K562 (cell line): Measurements from ENCODE around the gene PTPRC. TPM values are rescaled to one million over a fixed set of nuclear protein-coding genes. Genes with fewer than 3 reads are reported as not detected.

Source experiments
- ATAC-seq: fragments of 200-7000 bp; cut with Tn5 transposase; 3 replicates; pipeline ENCODE4 v1.9.1; 2020; ENCODE audit warnings: moderate library complexity
- BruUV-seq: library from RNA; stranded (reverse); fragments of 400-500 nt; replicated peaks from 2 replicates; lab custom pipeline; 2021; lab: Mats Ljungman, UMichigan
- CTCF ChIA-PET: fragments of 300-600 bp; formaldehyde crosslinking; extraction: SDS; loops from one replicate; lab custom pipeline; 2021; ENCODE audit warnings: low intra/inter-chr PET ratio; lab: Yijun Ruan, JAX
- POLR2A ChIA-PET: fragments of 300-600, 350-650 bp; sonication (Branson Sonifier 250); formaldehyde crosslinking; extraction: SDS; loops from one replicate; lab custom pipeline; 2021; ENCODE audit warnings: antibody characterized with exemption, inconsistent platforms; lab: Yijun Ruan, JAX
- DNase-seq, 4 experiments: peaks; one replicate each; pipeline versions ENCODE4 v3.0.0 to v3.0.0-alpha.2; 2011 to 2018; ENCODE audit warnings: low spot score in 3 of 4, mixed read lengths in 3 of 4; ENCODE audit errors: extremely low read depth in 1 of 4
- FAIRE-seq: peaks from 2 replicates; lab custom pipeline; 2011; peaks lifted over from hg19 to GRCh38; lab: Jason Lieb, UNC
- H2AFZ ChIP-seq: 2 replicates; pipeline ENCODE4 v1.6.0; 2011; ENCODE audit warnings: low read depth, low read length, control low read depth, inconsistent platforms
- H3K27ac ChIP-seq: fragments of 200-600 bp; 3 replicates; pipeline ENCODE4 v1.8.0; 2011; ENCODE audit warnings: low read depth, mild to moderate bottlenecking, control low read depth, inconsistent platforms, low read length, moderate library complexity, mixed read lengths; ENCODE audit errors: extremely low read depth
- H3K27me3 ChIP-seq, 2 experiments: fragments of 300-600 bp in 1 of 2; 2 replicates in 1 of 2; 3 replicates in 1 of 2; pipeline versions ENCODE4 v1.6.0 to v1.8.0; 2011; ENCODE audit warnings: inconsistent platforms in 2 of 2, low read length in 2 of 2, mild to moderate bottlenecking in 1 of 2, mixed read lengths in 1 of 2, moderate library complexity in 1 of 2; ENCODE audit not compliant: control insufficient read depth in 2 of 2, insufficient read depth in 2 of 2
- H3K36me3 ChIP-seq: fragments of 300-600 bp; 3 replicates; pipeline ENCODE4 v1.8.0; 2011; ENCODE audit warnings: mild to moderate bottlenecking, low read length, inconsistent platforms; ENCODE audit not compliant: control insufficient read depth, insufficient read depth
- H3K4me1 ChIP-seq, 2 experiments: fragments of 200-600 bp in 1 of 2; replicated peaks in 1 of 2; 2 replicates in 1 of 2; 3 replicates in 1 of 2; pipeline versions ENCODE4 v1.5.1 to v1.8.0; 2011; ENCODE audit warnings: inconsistent platforms in 2 of 2, low read length in 2 of 2, mild to moderate bottlenecking in 1 of 2, mixed read lengths in 1 of 2, moderate library complexity in 1 of 2; ENCODE audit not compliant: control insufficient read depth in 2 of 2, insufficient read depth in 2 of 2
- H3K4me2 ChIP-seq: 2 replicates; pipeline ENCODE4 v1.6.1; 2011; ENCODE audit warnings: low read length, control low read depth, inconsistent platforms, mixed read lengths; ENCODE audit not compliant: insufficient read depth
- H3K4me3 ChIP-seq: fragments of 200-600 bp; sonication (generic), shearing (Covaris generic); 2 replicates; pipeline ENCODE4 v1.5.1; 2016; ENCODE audit warnings: control low read depth, inconsistent platforms
- H3K79me2 ChIP-seq: fragments of 200-600 bp; 3 replicates; pipeline ENCODE4 v1.8.0; 2011; ENCODE audit warnings: low read length, inconsistent platforms; ENCODE audit not compliant: control insufficient read depth, insufficient read depth
- H3K9ac ChIP-seq, 2 experiments: 2 replicates each; pipeline versions ENCODE4 v1.6.0 to v1.6.1; 2011; ENCODE audit warnings: low read depth in 2 of 2, low read length in 2 of 2, control low read depth in 1 of 2, inconsistent platforms in 1 of 2, mild to moderate bottlenecking in 1 of 2, mixed read lengths in 1 of 2; ENCODE audit not compliant: insufficient read depth in 1 of 2
- H3K9me1 ChIP-seq: one replicate; pipeline ENCODE4 v1.6.0; 2011; ENCODE audit warnings: inconsistent platforms, mild to moderate bottlenecking, low read length, moderate library complexity; ENCODE audit not compliant: control insufficient read depth, insufficient read depth
- H3K9me3 ChIP-seq: replicated peaks from 2 replicates; pipeline ENCODE4 v1.5.1; 2011; ENCODE audit warnings: low read depth, low read length, inconsistent platforms; ENCODE audit not compliant: control insufficient read depth, insufficient read depth
- H4K20me1 ChIP-seq: replicated peaks from 2 replicates; pipeline ENCODE4 v1.6.1; 2011; ENCODE audit warnings: low read length, inconsistent platforms, mixed read lengths; ENCODE audit not compliant: control insufficient read depth, insufficient read depth
- E2F5 ChIP-seq: sonication (generic); formaldehyde crosslinking; IDR thresholded peaks from 2 replicates; pipeline ENCODE4 v1.8.0; 2022; ENCODE audit warnings: mild to moderate bottlenecking, missing genetic modification reagents
- IFI16 ChIP-seq: fragments of 250-450 bp; sonication (Bioruptor Pico); IDR thresholded peaks from 2 replicates; pipeline ENCODE4 v2.1.2; 2022; ENCODE audit warnings: mild to moderate bottlenecking, inconsistent platforms
- IRF9 ChIP-seq: fragments of 450-650 bp; IDR thresholded peaks from 2 replicates; pipeline ENCODE4 v1.6.1; 2016; ENCODE audit warnings: missing biosample characterization, missing genetic modification characterization
- MIER1 ChIP-seq: fragments of 450-650 bp; IDR thresholded peaks from 2 replicates; pipeline ENCODE4 v1.6.1; 2016; ENCODE audit warnings: antibody characterized with exemption, mild to moderate bottlenecking, low read depth
- NFXL1 ChIP-seq: fragments of 450-650 bp; formaldehyde crosslinking; IDR thresholded peaks from 2 replicates; pipeline ENCODE4 v1.4.0; 2021; ENCODE audit warnings: mild to moderate bottlenecking
- POLR2AphosphoS5 ChIP-seq: IDR thresholded peaks from 2 replicates; pipeline ENCODE4 v1.6.1; 2011; ENCODE audit warnings: mild to moderate bottlenecking, low read depth, low read length, moderate library complexity; ENCODE audit not compliant: control insufficient read depth, insufficient read depth
- PPARD ChIP-seq: fragments of 250-450 bp; sonication (Bioruptor Pico); IDR thresholded peaks from 2 replicates; pipeline ENCODE4 v1.8.0; 2022; ENCODE audit warnings: inconsistent platforms, mild to moderate bottlenecking, moderate library complexity
- ZFX ChIP-seq: sonication (generic); formaldehyde crosslinking; IDR thresholded peaks from 2 replicates; pipeline ENCODE4 v1.8.0; 2022; ENCODE audit warnings: mild to moderate bottlenecking, missing genetic modification reagents, moderate library complexity
- ZNF197 ChIP-seq: fragments of 200-800 bp; sonication (Bioruptor generic); IDR thresholded peaks from 2 replicates; pipeline ENCODE4 v1.6.1; 2016; ENCODE audit warnings: low read depth, missing genetic modification characterization, missing compliant biosample characterization
- ZNF316 ChIP-seq: fragments of 450-650 bp; IDR thresholded peaks from 2 replicates; pipeline ENCODE4 v1.6.1; 2016
- ZNF551 ChIP-seq: fragments of 250-450 bp; sonication (Bioruptor Pico); IDR thresholded peaks from 2 replicates; pipeline ENCODE4 v1.5.0; 2021; ENCODE audit warnings: mild to moderate bottlenecking, moderate library complexity
- ZNF696 ChIP-seq: fragments of 250-450 bp; sonication (Bioruptor Pico); conservative IDR thresholded peaks from 2 replicates; pipeline ENCODE4 v1.4.0; 2020; ENCODE audit warnings: mild to moderate bottlenecking, moderate library complexity
- ZNF785 ChIP-seq: fragments of 250-450 bp; sonication (Bioruptor Pico); IDR thresholded peaks from 2 replicates; pipeline ENCODE4 v1.4.0; 2020; ENCODE audit warnings: mild to moderate bottlenecking
- WGBS: fragments of 100-300 bp; shearing (Covaris generic); methylation state at CpG from one replicate; pipeline ENCODE4 v1.1.6; 2016; ENCODE audit warnings: low coverage, mixed read lengths; ENCODE audit not compliant: insufficient coverage; ENCODE audit errors: missing lambda C conversion rate; 5-methylcytosine and 5-hydroxymethylcytosine counted together
- in situ Hi-C: fragments of 300-500 bp; cut with MboI; formaldehyde crosslinking; loops from 4 replicates; pipeline ENCODE4 v1.15.0; 2018; ENCODE audit warnings: inconsistent platforms, mixed read lengths
- intact Hi-C: fragments of 100-400 bp; cut with micrococcal nuclease; formaldehyde crosslinking; loops from 2 replicates; pipeline ENCODE4 v1.14.2; 2022
- polyA plus RNA-seq, 8 experiments: library from polyadenylated mRNA; depleted of rRNA in 4 of 8; stranded (reverse) in 5 of 8; unstranded in 3 of 8; fragments of >200 nt; fragmentation: Nextera tagmentation in 2 of 8; fragmentation: Illumina TruSeq in 1 of 8; extraction: Ambion mirVana in 2 of 8; extraction: Trizol in 1 of 8; gene quantifications; 2 replicates each; pipeline versions ENCODE4 v1.2.1 to v1.2.3, GENCODE V29; 2011 to 2014; ENCODE audit warnings: inconsistent platforms in 1 of 8, missing spikeins in 1 of 8
- total RNA-seq, 7 experiments: library from RNA; depleted of rRNA in 6 of 7; stranded (reverse); fragments of >200 nt in 6 of 7; fragmentation: Illumina TruSeq in 2 of 7; extraction: Trizol in 2 of 7; gene quantifications; 2 replicates each; pipeline versions ENCODE4 v1.2.1 to v1.2.3, GENCODE V29; 2011 to 2021; ENCODE audit warnings: low replicate concordance in 1 of 7
- TF ChIP-seq, protein P1 (sequence below): fragments of 450-650 bp; IDR thresholded peaks from 2 replicates; pipeline ENCODE4 v1.6.1; 2016; ENCODE audit warnings: mild to moderate bottlenecking

PTPRC gene
- total and polyA plus RNA-seq, 9 of the 15 experiments (the other 6 are each of a cell fraction or from before 2014, with no cell fraction given): 7.1 to 107 (median 62.9) TPM

DNA sequence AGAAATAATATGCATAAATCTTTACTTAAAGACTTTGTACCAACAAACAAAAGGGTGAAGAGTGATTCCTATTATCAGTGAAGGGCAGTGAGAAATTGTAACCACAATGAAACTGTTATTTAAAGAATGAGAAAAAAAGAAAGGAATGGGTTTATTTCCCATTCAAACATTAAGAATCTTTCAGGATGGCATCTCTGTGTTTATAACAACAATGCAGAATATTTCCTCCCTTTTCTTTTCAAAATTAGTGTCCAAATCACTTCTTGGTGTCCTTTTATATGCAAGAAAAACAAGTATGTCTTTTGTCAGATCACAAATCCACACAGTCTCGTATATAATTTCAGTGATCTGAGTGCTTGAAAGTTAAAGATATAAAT is 61.2 kb downstream of the PTPRC start:
- Histone ChIP-seq H3K4me3 (no peak overlapping the region), H3K9me3 (no peaks in the 10 kb centered on the region), H4K20me1 (no peaks in the 10 kb centered on the region), H2AFZ (no peak overlapping the region), H3K27ac (no peak overlapping the region), H3K27me3 (no peaks in the 10 kb centered on the region), H3K9me1 (no peaks in the 10 kb centered on the region), H3K4me1 (no peaks in the 10 kb centered on the region), H3K9ac (no peak overlapping the region), H3K4me2 (no peak overlapping the region), H3K36me3 (peaks cover 28% of the 10 kb centered on the region; the same call in 2 of the 3 replicates), H3K79me2 (no peaks in the 10 kb centered on the region)
- FAIRE-seq (no peak), ATAC-seq (no peak), DNase-seq (no peak)
- intact Hi-C loops: no loop called here
- POLR2A ChIA-PET: no interaction called here
- no TSS peak for BruUV-seq
- CTCF ChIA-PET: no interaction called here
- in situ Hi-C loops: no loop called here
- TF ChIP-seq ZNF785 (CRISPR knock-in tag) (no peak), IFI16 (CRISPR knock-in tag) (no peak), ZNF197 (CRISPR knock-in tag) (no peak), PPARD (CRISPR knock-in tag) (no peak), IRF9 (tag) (no peak), POLR2AphosphoS5 (no peak), NFXL1 (CRISPR knock-in tag) (no peak), ZNF551 (CRISPR knock-in tag) (no peak), ZFX (CRISPR knock-in tag) (no peak), E2F5 (no peak), ZNF316 (no peak), ZNF696 (no peak), MIER1 (no peak)
- TF ChIP-seq, protein P1, sequence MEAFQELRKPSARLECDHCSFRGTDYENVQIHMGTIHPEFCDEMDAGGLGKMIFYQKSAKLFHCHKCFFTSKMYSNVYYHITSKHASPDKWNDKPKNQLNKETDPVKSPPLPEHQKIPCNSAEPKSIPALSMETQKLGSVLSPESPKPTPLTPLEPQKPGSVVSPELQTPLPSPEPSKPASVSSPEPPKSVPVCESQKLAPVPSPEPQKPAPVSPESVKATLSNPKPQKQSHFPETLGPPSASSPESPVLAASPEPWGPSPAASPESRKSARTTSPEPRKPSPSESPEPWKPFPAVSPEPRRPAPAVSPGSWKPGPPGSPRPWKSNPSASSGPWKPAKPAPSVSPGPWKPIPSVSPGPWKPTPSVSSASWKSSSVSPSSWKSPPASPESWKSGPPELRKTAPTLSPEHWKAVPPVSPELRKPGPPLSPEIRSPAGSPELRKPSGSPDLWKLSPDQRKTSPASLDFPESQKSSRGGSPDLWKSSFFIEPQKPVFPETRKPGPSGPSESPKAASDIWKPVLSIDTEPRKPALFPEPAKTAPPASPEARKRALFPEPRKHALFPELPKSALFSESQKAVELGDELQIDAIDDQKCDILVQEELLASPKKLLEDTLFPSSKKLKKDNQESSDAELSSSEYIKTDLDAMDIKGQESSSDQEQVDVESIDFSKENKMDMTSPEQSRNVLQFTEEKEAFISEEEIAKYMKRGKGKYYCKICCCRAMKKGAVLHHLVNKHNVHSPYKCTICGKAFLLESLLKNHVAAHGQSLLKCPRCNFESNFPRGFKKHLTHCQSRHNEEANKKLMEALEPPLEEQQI: no peak
- WGBS: 47% methylated on average over 1 of the region's 1 CpG
